Vagina (tissue), 2 donors: ENCODE data around the gene CLDN1. TPM values are rescaled to one million over a fixed set of nuclear protein-coding genes. Genes with fewer than 3 reads are reported as not detected.

ENCODE experiments used
- DNase-seq, 2 donors: peaks; one replicate each; pipeline ENCODE4 v3.0.0-alpha.2; 2017; ENCODE audit errors: extremely low spot score in 2 of 2
- H3K27ac ChIP-seq: fragments of 200-600 bp; sonication (generic); one replicate; pipeline ENCODE4 v1.5.1; 2019
- H3K27me3 ChIP-seq: fragments of 200-600 bp; sonication (generic); one replicate; pipeline ENCODE4 v1.5.1; 2019
- H3K36me3 ChIP-seq, 2 donors: fragments of 200-600 bp; sonication (generic); one replicate each; pipeline ENCODE4 v1.5.1; 2017 to 2019
- H3K4me1 ChIP-seq: fragments of 200-600 bp; sonication (generic); one replicate; pipeline ENCODE4 v1.5.1; 2019
- H3K4me3 ChIP-seq, 2 donors: fragments of 200-600 bp; sonication (generic); 1 replicate in 1 of 2; 2 replicates in 1 of 2; pipeline ENCODE4 v1.5.1; 2016 to 2019
- H3K9me3 ChIP-seq: fragments of 200-600 bp; sonication (generic); one replicate; pipeline ENCODE4 v1.5.1; 2019
- CTCF ChIP-seq, 3 experiments: fragments of 450-650 bp in 2 of 3; fragments of 200-600 bp in 1 of 3; sonication (generic) in 1 of 3; IDR thresholded peaks; one replicate each; pipeline ENCODE4 v1.5.1; 2017 to 2019; ENCODE audit warnings: antibody characterized with exemption in 3 of 3, mild to moderate bottlenecking in 2 of 3, moderate library complexity in 2 of 3
- POLR2A ChIP-seq, 2 donors: fragments of 450-650 bp; IDR thresholded peaks; one replicate each; pipeline ENCODE4 v1.6.1; 2017; ENCODE audit warnings: antibody characterized with exemption in 2 of 2, mild to moderate bottlenecking in 2 of 2, moderate library complexity in 2 of 2
- POLR2AphosphoS5 ChIP-seq, 2 donors: sonication (generic); formaldehyde crosslinking; IDR thresholded peaks; one replicate each; pipeline ENCODE4 v1.9.0; 2017; ENCODE audit warnings: antibody characterized with exemption in 2 of 2, mild to moderate bottlenecking in 2 of 2, low read depth in 1 of 2; ENCODE audit not compliant: insufficient read depth in 1 of 2
- intact Hi-C: fragments of 100-400 bp; cut with DNase I; formaldehyde crosslinking; loops from one replicate; pipeline ENCODE4 v1.15.1; 2023
- total RNA-seq: library from RNA; depleted of rRNA; stranded (reverse); fragments of >200 nt; gene quantifications from one replicate; pipeline ENCODE4 v1.2.3, GENCODE V29; 2016

CLDN1 gene
- total RNA-seq, 1 donor from 2014 or later = 48.6 TPM

DNA sequence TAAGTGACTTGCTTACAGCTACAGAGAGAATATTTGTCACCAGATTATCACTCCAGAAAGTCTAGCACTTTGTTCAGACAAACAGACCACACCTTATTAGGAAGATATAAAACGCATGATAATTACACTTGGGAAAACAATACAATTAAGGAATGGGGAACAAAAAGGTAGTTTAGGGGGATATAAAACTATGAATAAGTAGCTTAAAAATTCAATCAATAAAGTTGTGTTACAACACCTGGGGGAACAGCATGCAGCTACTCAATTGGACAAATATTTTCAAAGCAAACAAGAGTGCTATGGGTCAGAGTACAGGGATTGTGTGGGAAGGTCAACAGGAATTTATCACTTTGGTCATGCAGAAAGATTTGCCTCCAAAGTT lies 15.1 kb downstream of the CLDN1 start:
- no peak for DNase-seq
- Histone ChIP-seq H3K27me3 (no peaks in the 10 kb centered on the region), H3K27ac (no peak overlapping the region), H3K4me1 (no peaks in the 10 kb centered on the region), H3K36me3 (no peaks in the 10 kb centered on the region), H3K4me3 (no peak overlapping the region), H3K9me3 (no peaks in the 10 kb centered on the region)
- TF ChIP-seq CTCF (IDR thresholded peaks at IDR 0.05) = no peak
- TF ChIP-seq POLR2AphosphoS5 (IDR thresholded peaks at IDR 0.05; ENCODE audit: insufficient read depth in 1 of 2, low read depth in 1 of 2) = no peak
- no peak for TF ChIP-seq POLR2A (IDR thresholded peaks at IDR 0.05)
- intact Hi-C loops = no loop called here

DNA sequence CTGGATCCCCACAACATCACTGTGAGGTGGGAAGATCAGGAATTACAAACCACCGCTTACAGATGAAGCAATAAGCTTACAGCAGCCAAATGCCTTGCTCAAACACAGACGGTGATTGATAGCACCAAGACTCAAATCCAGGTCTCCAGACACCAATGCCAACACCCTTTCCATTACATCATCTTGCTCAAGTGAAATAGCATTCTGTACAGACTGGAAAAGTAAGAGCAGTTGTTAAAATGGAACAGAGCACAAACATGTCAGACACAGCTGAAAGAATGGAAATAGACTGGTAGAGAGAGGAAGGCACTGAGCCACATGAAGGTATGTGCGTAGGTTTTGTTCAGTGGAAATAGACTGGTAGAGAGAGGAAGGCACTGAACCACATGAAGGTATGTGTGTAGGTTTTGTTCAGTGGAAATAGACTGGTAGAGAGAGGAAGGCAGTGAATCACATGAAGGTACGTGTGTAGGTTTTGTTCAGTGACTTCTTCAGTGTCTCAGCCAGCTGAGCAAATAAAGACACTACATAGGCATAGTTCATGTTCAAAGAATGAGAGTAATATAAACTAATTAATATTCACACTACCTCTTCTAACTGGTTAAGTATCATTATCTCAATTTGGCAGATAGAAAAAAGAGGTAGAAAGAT lies 15.6 kb downstream of the CLDN1 start:
- H3K27ac ChIP-seq = no peak overlapping the region
- no peak for TF ChIP-seq CTCF (IDR thresholded peaks at IDR 0.05)
- no peak for TF ChIP-seq POLR2AphosphoS5 (IDR thresholded peaks at IDR 0.05; ENCODE audit: insufficient read depth in 1 of 2, low read depth in 1 of 2)
- TF ChIP-seq POLR2A (IDR thresholded peaks at IDR 0.05) = no peak
- H3K9me3 ChIP-seq = no peaks in the 10 kb centered on the region
- intact Hi-C loops = no loop called here
- H3K36me3 ChIP-seq = no peaks in the 10 kb centered on the region
- no peak overlapping the region for H3K4me3 ChIP-seq
- H3K4me1 ChIP-seq = no peaks in the 10 kb centered on the region
- DNase-seq = no peak
- no peaks in the 10 kb centered on the region for H3K27me3 ChIP-seq

GRCh38 chr3:190306026-190306425 lies 16.2 kb downstream of the CLDN1 start:
- no peaks in the 10 kb centered on the region for H3K27me3 ChIP-seq
- DNase-seq = no peak
- no peak for TF ChIP-seq POLR2AphosphoS5 (IDR thresholded peaks at IDR 0.05; ENCODE audit: insufficient read depth in 1 of 2, low read depth in 1 of 2)
- TF ChIP-seq POLR2A (IDR thresholded peaks at IDR 0.05) = no peak
- TF ChIP-seq CTCF (IDR thresholded peaks at IDR 0.05) = no peak
- H3K9me3 ChIP-seq = no peaks in the 10 kb centered on the region
- H3K36me3 ChIP-seq = no peaks in the 10 kb centered on the region
- intact Hi-C loops = no loop called here
- H3K4me3 ChIP-seq = no peak overlapping the region
- H3K27ac ChIP-seq = no peak overlapping the region
- H3K4me1 ChIP-seq = no peaks in the 10 kb centered on the region

- intact Hi-C loops = no loop called here
- Histone ChIP-seq H3K36me3 (no peaks in the 10 kb centered on the region), H3K27me3 (no peaks in the 10 kb centered on the region), H3K4me1 (no peaks in the 10 kb centered on the region), H3K4me3 (no peak overlapping the region), H3K27ac (no peak overlapping the region), H3K9me3 (no peaks in the 10 kb centered on the region)
- TF ChIP-seq CTCF (IDR thresholded peaks at IDR 0.05) (no peak), POLR2A (IDR thresholded peaks at IDR 0.05) (no peak)
- DNase-seq = no peak
Observed at GRCh38 chr3:190305406-190305805, 16.8 kb downstream of the CLDN1 start.

GRCh38 chr3:190303884-190304283 lies 18.4 kb downstream of the CLDN1 start:
- DNase-seq = no peak
- H3K4me1 ChIP-seq = no peaks in the 10 kb centered on the region
- H3K36me3 ChIP-seq = no peaks in the 10 kb centered on the region
- H3K27ac ChIP-seq = no peak overlapping the region
- no peak for TF ChIP-seq CTCF (IDR thresholded peaks at IDR 0.05)
- peak in 1 of 2 donors; percentile 28 for TF ChIP-seq POLR2AphosphoS5 (IDR thresholded peaks at IDR 0.05; ENCODE audit: insufficient read depth in 1 of 2, low read depth in 1 of 2)
- H3K9me3 ChIP-seq = no peaks in the 10 kb centered on the region
- no peaks in the 10 kb centered on the region for H3K27me3 ChIP-seq
- intact Hi-C loops = no loop called here
- no peak overlapping the region for H3K4me3 ChIP-seq
